A549 (cell line): Measurements from ENCODE around the gene BAHCC1. TPM values are rescaled to one million over a fixed set of nuclear protein-coding genes. Genes with fewer than 3 reads are reported as not detected.
A peak's percentile ranks its signal among the peaks of the same experiment; 100 is the strongest.

Source experiments
- ATAC-seq, 2 experiments: fragments of 200-7000 bp in 1 of 2; fragments of >200 bp in 1 of 2; cut with Nextera tagmentation in 1 of 2; cut with Tn5 transposase in 1 of 2; 3 replicates each; pipeline versions ENCODE4 v1.8.0 to v1.9.1; 2018 to 2020; ENCODE audit warnings: mild to moderate bottlenecking in 1 of 2, moderate library complexity in 1 of 2
- CTCF ChIA-PET: fragments of 300-600 bp; sonication (Branson Sonifier 250); formaldehyde crosslinking; extraction: SDS; loops from one replicate; lab custom pipeline; 2021; ENCODE audit warnings: antibody characterized with exemption, inconsistent platforms; lab: Yijun Ruan, JAX
- POLR2A ChIA-PET: fragments of 350-600 bp; formaldehyde crosslinking; extraction: SDS; loops from one replicate; lab custom pipeline; 2021; ENCODE audit warnings: antibody characterized with exemption, inconsistent platforms; lab: Yijun Ruan, JAX
- DNase-seq, 2 experiments: peaks; one replicate each; pipeline versions ENCODE4 v3.0.0 to v3.0.0-alpha.2; 2011 to 2016; ENCODE audit warnings: low read depth in 1 of 2, low spot score in 1 of 2
- FAIRE-seq: peaks from 2 replicates; lab custom pipeline; 2011; peaks lifted over from hg19 to GRCh38; lab: Jason Lieb, UNC
- H3K27ac ChIP-seq, 2 experiments: fragments of >200 bp; sonication (Bioruptor Twin); formaldehyde crosslinking; 3 replicates each; pipeline ENCODE4 v1.5.1; 2016 to 2017
- H3K4me1 ChIP-seq: fragments of >200 bp; sonication (Bioruptor Twin); formaldehyde crosslinking; 3 replicates; pipeline ENCODE4 v1.6.1; 2016
- H3K4me2 ChIP-seq: fragments of >200 bp; sonication (Bioruptor Twin); formaldehyde crosslinking; 3 replicates; pipeline ENCODE4 v1.6.1; 2016
- H3K4me3 ChIP-seq: fragments of >200 bp; sonication (Bioruptor Twin); formaldehyde crosslinking; 3 replicates; pipeline ENCODE4 v1.5.1; 2016
- H3K9me3 ChIP-seq: fragments of >200 bp; sonication (Bioruptor Twin); formaldehyde crosslinking; 3 replicates; pipeline ENCODE4 v1.6.1; 2016
- ATOH8 ChIP-seq: fragments of 250-450 bp; sonication (Bioruptor Pico); IDR thresholded peaks from 2 replicates; pipeline ENCODE4 v1.5.0; 2020; ENCODE audit warnings: low read depth, mild to moderate bottlenecking, moderate library complexity
- CBX2 ChIP-seq: fragments of 200-600 bp; sonication (generic); IDR thresholded peaks from 2 replicates; pipeline ENCODE4 v1.6.1; 2016; ENCODE audit warnings: low read depth, mild to moderate bottlenecking, borderline replicate concordance
- CEBPB ChIP-seq, 2 experiments: fragments of >200 bp in 1 of 2; sonication (Bioruptor Twin) in 1 of 2; formaldehyde crosslinking in 1 of 2; IDR thresholded peaks; 2 replicates each; pipeline ENCODE4 v1.6.1; 2012 to 2016
- CHD2 ChIP-seq: fragments of 150-350 bp; IDR thresholded peaks from 2 replicates; pipeline ENCODE4 v1.6.1; 2014; ENCODE audit warnings: low read length; ENCODE audit not compliant: partially characterized antibody
- CHD4 ChIP-seq: fragments of 200-600 bp; sonication (generic); IDR thresholded peaks from 2 replicates; pipeline ENCODE4 v1.6.1; 2016; ENCODE audit warnings: antibody characterized with exemption, mild to moderate bottlenecking, borderline replicate concordance
- CTCF ChIP-seq: fragments of >200 bp; sonication (Bioruptor Twin); formaldehyde crosslinking; IDR thresholded peaks from 3 replicates; pipeline ENCODE4 v1.5.1; 2016
- EP300 ChIP-seq, 2 experiments: fragments of >200 bp; sonication (Bioruptor Twin); formaldehyde crosslinking; IDR thresholded peaks; 2 replicates in 1 of 2; 3 replicates in 1 of 2; pipeline ENCODE4 v1.6.1; 2016 to 2017
- ESRRA ChIP-seq: fragments of 150-350 bp; IDR thresholded peaks from 2 replicates; pipeline ENCODE4 v1.6.1; 2014; ENCODE audit warnings: mild to moderate bottlenecking, low read length, borderline replicate concordance
- FOSB ChIP-seq: fragments of 250-450 bp; sonication (Bioruptor Pico); IDR thresholded peaks from 2 replicates; pipeline ENCODE4 v1.5.0; 2020; ENCODE audit warnings: mild to moderate bottlenecking, moderate library complexity
- GATA3 ChIP-seq: IDR thresholded peaks from 2 replicates; pipeline ENCODE4 v1.6.1; 2012; ENCODE audit warnings: borderline replicate concordance
- HMGXB4 ChIP-seq: fragments of 250-450 bp; sonication (Bioruptor Pico); IDR thresholded peaks from 2 replicates; pipeline ENCODE4 v1.5.0; 2021; ENCODE audit warnings: mild to moderate bottlenecking, moderate library complexity, borderline replicate concordance
- HOXB13 ChIP-seq: fragments of 250-450 bp; sonication (Bioruptor Pico); IDR thresholded peaks from 2 replicates; pipeline ENCODE4 v1.5.0; 2020; ENCODE audit warnings: low read depth, mild to moderate bottlenecking, moderate library complexity
- JUNB ChIP-seq: fragments of >200 bp; sonication (Bioruptor Twin); formaldehyde crosslinking; IDR thresholded peaks from 2 replicates; pipeline ENCODE4 v1.6.1; 2016
- KDM5A ChIP-seq: fragments of 200-600 bp; sonication (generic); IDR thresholded peaks from 2 replicates; pipeline ENCODE4 v1.6.1; 2016; ENCODE audit warnings: antibody characterized with exemption, mild to moderate bottlenecking
- MAFK ChIP-seq: fragments of 450-650 bp; IDR thresholded peaks from 2 replicates; pipeline ENCODE4 v1.6.1; 2014; ENCODE audit not compliant: partially characterized antibody
- NFE2L2 ChIP-seq: fragments of 150-350 bp; conservative IDR thresholded peaks from 2 replicates; pipeline ENCODE4 v1.6.1; 2014; ENCODE audit warnings: low read length
- POLR2A ChIP-seq: IDR thresholded peaks from 2 replicates; pipeline ENCODE4 v1.6.1; 2012; ENCODE audit warnings: mild to moderate bottlenecking, low read length
- RAD21 ChIP-seq, 2 experiments: fragments of >200 bp in 1 of 2; sonication (Bioruptor Twin) in 1 of 2; formaldehyde crosslinking in 1 of 2; IDR thresholded peaks in 1 of 2; conservative IDR thresholded peaks in 1 of 2; 2 replicates in 1 of 2; 3 replicates in 1 of 2; pipeline ENCODE4 v1.6.1; 2012 to 2018; ENCODE audit warnings: inconsistent platforms in 1 of 2
- RARB ChIP-seq: fragments of 250-450 bp; sonication (Bioruptor Pico); IDR thresholded peaks from 2 replicates; pipeline ENCODE4 v1.8.0; 2021; ENCODE audit warnings: mild to moderate bottlenecking, moderate library complexity
- RCOR1 ChIP-seq: fragments of 150-350 bp; IDR thresholded peaks from 2 replicates; pipeline ENCODE4 v1.6.1; 2014; ENCODE audit warnings: antibody characterized with exemption, low read length, low read depth
- RNF2 ChIP-seq: fragments of 200-600 bp; sonication (generic); IDR thresholded peaks from 2 replicates; pipeline ENCODE4 v1.6.1; 2016; ENCODE audit warnings: low read depth, mild to moderate bottlenecking, antibody characterized with exemption, moderate library complexity, borderline replicate concordance
- SREBF2 ChIP-seq: fragments of 450-650 bp; IDR thresholded peaks from 2 replicates; pipeline ENCODE4 v1.6.1; 2014; ENCODE audit warnings: mild to moderate bottlenecking, moderate library complexity
- ZFP36 ChIP-seq: fragments of 450-650 bp; IDR thresholded peaks from 2 replicates; pipeline ENCODE4 v1.6.1; 2014; ENCODE audit warnings: borderline replicate concordance; ENCODE audit not compliant: partially characterized antibody
- WGBS: methylation state at CpG from one replicate; pipeline ENCODE4 v1.1.6; 2017; ENCODE audit errors: missing lambda C conversion rate; 5-methylcytosine and 5-hydroxymethylcytosine counted together
- polyA plus RNA-seq, 4 experiments: library from polyadenylated mRNA; depleted of rRNA in 3 of 4; stranded (reverse); fragments of >200 nt; fragmentation: RNase III in 1 of 4; extraction: RNeasy Plus Mini Kit Qiagen cat#74134 plus additional on column Dnase treatment in 1 of 4; gene quantifications; 2 replicates in 3 of 4; 3 replicates in 1 of 4; pipeline ENCODE4 v1.2.3, GENCODE V29; 2011 to 2017
- TF ChIP-seq, protein P1 (sequence below): IDR thresholded peaks from 2 replicates; pipeline ENCODE4 v1.6.1; 2012
- TF ChIP-seq, protein P2 (sequence below): IDR thresholded peaks from 2 replicates; pipeline ENCODE4 v1.6.1; 2012
- TF ChIP-seq, protein P3 (sequence below): fragments of 200-600 bp; sonication (generic); IDR thresholded peaks from 2 replicates; pipeline ENCODE4 v1.6.1; 2016; ENCODE audit warnings: antibody characterized with exemption, mild to moderate bottlenecking, moderate library complexity

The BAHCC1 gene
- polyA plus RNA-seq, 2 of the 4 experiments (the other 2 are of a cell fraction) = 2.6 to 5.8 TPM

DNA sequence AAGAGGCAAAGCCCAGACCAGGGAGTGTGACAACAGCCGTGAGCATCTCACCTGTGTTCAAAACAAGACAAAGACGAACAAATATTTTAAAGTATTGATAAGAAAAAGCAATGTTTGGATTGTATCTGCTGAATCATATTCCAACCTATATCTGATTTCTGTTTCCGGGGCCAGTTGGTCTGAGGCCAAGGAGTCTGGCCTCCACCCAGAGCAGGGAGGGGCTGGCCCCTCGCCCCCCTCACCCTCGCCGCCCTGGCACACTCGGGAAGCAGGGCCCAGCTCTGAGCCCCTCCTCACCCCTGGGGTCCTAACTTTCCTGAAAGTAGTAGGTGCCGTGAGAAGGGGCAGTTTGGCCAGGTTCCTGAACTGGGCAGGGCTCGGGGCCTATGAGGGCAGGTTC is 69.3 kb downstream of the BAHCC1 start:
- Histone ChIP-seq H3K9me3 (no peaks in the 10 kb centered on the region), H3K4me1 (peaks cover 10% of the 10 kb centered on the region; the same call in 2 of the 3 replicates), H3K27ac (peak overlapping the region in 1 of 2 experiments; percentile 38; a peak in 2 of 6 replicates), H3K4me2 (no peak overlapping the region), H3K4me3 (no peak overlapping the region)
- 51% methylated on average over 9 of the region's 9 CpGs for WGBS
- ATAC-seq = no peak
- TF ChIP-seq ZFP36 (no peak), SREBF2 (no peak), RARB (CRISPR knock-in tag) (no peak), RNF2 (no peak), JUNB (no peak), CTCF (no peak), ATOH8 (CRISPR knock-in tag) (no peak), CHD4 (no peak), NFE2L2 (no peak), MAFK (no peak), POLR2A (no peak), HMGXB4 (CRISPR knock-in tag) (no peak), EP300 (IDR thresholded peaks at IDR 0.05) (no peak), GATA3 (no peak)
- TF ChIP-seq, protein P1, sequence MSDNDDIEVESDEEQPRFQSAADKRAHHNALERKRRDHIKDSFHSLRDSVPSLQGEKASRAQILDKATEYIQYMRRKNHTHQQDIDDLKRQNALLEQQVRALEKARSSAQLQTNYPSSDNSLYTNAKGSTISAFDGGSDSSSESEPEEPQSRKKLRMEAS = no peak
- TF ChIP-seq, protein P2, sequence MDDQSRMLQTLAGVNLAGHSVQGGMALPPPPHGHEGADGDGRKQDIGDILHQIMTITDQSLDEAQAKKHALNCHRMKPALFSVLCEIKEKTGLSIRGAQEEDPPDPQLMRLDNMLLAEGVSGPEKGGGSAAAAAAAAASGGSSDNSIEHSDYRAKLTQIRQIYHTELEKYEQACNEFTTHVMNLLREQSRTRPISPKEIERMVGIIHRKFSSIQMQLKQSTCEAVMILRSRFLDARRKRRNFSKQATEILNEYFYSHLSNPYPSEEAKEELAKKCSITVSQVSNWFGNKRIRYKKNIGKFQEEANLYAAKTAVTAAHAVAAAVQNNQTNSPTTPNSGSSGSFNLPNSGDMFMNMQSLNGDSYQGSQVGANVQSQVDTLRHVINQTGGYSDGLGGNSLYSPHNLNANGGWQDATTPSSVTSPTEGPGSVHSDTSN = no peak
- FAIRE-seq = no peak
- ChIA-PET POLR2A (no interaction called here), CTCF (no interaction called here)
- DNase-seq = no peak

DNA sequence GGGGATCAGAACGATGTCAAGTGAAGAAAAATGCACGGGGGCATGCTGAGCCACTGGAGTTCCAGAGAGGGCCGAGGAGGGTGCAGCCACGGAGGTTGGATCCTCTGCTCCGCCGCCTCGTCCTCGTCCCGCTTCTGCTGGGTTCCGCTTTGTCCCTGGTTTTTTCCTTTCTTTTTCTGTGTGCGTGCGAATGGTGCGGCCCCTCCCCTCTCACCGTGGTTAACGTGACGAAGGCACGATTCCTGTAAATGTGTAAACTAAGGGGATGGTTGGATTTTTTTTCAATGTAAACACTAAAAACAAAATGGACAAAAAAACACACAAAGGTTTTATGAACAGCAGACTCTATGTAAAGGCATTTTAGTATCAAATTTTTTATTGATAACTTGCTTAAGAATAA is 70.7 kb downstream of the BAHCC1 start:
- CTCF ChIA-PET = interaction anchor here (1.3 kb wide), 1 partner anchor 69 kb away, joined by 5 read pairs; no protein-coding TSS in a partner anchor
- POLR2A ChIA-PET = no interaction called here
- Histone ChIP-seq H3K9me3 (no peaks in the 10 kb centered on the region), H3K27ac (no peak overlapping the region), H3K4me2 (no peak overlapping the region), H3K4me3 (no peak overlapping the region), H3K4me1 (peaks cover 10% of the 10 kb centered on the region; the same call in 2 of the 3 replicates)
- FAIRE-seq (no peak), DNase-seq (no peak), ATAC-seq (no peak)
- WGBS = 80% methylated on average over 17 of the region's 17 CpGs
- TF ChIP-seq KDM5A (no peak), MAFK (no peak), FOSB (CRISPR knock-in tag) (no peak), CTCF (no peak), RCOR1 (no peak), CEBPB (IDR thresholded peaks at IDR 0.05) (no peak), HOXB13 (CRISPR knock-in tag) (no peak), CBX2 (no peak), RAD21 (conservative IDR thresholded peaks at IDR 0.05 in 1 of 2, IDR thresholded peaks at IDR 0.05 in 1 of 2) (no peak), ESRRA (no peak), CHD2 (no peak)
- TF ChIP-seq, protein P3, sequence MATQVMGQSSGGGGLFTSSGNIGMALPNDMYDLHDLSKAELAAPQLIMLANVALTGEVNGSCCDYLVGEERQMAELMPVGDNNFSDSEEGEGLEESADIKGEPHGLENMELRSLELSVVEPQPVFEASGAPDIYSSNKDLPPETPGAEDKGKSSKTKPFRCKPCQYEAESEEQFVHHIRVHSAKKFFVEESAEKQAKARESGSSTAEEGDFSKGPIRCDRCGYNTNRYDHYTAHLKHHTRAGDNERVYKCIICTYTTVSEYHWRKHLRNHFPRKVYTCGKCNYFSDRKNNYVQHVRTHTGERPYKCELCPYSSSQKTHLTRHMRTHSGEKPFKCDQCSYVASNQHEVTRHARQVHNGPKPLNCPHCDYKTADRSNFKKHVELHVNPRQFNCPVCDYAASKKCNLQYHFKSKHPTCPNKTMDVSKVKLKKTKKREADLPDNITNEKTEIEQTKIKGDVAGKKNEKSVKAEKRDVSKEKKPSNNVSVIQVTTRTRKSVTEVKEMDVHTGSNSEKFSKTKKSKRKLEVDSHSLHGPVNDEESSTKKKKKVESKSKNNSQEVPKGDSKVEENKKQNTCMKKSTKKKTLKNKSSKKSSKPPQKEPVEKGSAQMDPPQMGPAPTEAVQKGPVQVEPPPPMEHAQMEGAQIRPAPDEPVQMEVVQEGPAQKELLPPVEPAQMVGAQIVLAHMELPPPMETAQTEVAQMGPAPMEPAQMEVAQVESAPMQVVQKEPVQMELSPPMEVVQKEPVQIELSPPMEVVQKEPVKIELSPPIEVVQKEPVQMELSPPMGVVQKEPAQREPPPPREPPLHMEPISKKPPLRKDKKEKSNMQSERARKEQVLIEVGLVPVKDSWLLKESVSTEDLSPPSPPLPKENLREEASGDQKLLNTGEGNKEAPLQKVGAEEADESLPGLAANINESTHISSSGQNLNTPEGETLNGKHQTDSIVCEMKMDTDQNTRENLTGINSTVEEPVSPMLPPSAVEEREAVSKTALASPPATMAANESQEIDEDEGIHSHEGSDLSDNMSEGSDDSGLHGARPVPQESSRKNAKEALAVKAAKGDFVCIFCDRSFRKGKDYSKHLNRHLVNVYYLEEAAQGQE = no peak
